AG20443 (cell line): ENCODE data around the gene HM13.
"Not testable (repeated sequence)": the region's sequence is repeated elsewhere in the genome, so short reads cannot be mapped to it uniquely, and the experiment has no call there.

Experiments used
- DNase-seq: peaks from one replicate; pipeline ENCODE4 v3.0.0; 2012; ENCODE audit warnings: low spot score, mixed read lengths

HM13 gene

DNA sequence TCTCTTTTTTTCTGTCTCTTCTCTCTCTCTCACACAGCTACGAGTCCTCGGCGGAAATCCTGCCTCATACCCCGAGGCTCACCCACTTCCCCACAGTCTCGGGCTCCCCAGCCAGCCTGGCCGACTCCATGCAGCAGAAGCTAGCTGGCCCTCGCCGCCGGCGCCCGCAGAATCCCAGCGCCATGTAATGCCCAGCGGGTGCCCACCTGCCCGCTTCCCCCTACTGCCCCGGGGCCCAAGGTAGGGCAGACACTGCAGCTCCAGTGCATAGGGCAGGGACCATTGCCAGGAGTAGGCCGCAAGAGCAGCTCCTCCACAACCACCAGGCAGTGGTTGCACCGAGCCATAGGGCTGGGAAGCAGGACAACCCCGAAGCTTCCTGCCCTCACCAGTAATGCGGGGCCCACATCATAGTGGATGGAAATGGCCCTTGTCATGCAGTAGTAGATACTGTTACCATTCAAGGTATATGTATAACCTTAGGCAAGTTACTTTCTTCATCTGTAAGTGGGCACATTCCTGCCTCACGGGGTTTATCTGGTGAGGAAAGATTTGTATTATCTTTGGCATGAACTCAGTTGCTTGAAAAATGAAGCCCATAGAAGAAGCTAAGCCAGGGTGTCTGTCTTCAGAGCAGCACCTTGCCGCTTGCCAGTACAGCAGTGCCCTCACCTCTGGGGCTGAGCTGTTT, 53.9 kb downstream of the HM13 start:
- no peak for DNase-seq

DNA sequence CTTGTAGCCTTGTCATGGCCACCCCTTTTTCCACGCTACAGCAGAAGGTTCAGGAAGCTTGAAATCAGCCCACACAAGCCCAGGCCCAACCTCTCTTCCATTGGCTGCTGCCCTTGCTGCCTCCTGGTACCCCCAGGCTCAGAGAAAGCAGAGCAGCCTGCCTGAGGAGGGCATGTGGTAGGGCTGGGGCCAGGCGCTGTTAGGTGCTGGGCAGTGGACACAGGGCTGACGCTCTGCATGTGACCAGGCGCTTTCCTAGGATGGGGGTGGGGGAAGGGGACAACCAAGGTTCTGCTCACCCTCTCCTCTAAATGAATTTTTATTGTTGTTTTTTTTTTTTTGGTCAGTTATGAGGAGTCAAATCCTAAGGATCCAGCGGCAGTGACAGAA, 54.5 kb downstream of the HM13 start:
- DNase-seq: no peak

DNA sequence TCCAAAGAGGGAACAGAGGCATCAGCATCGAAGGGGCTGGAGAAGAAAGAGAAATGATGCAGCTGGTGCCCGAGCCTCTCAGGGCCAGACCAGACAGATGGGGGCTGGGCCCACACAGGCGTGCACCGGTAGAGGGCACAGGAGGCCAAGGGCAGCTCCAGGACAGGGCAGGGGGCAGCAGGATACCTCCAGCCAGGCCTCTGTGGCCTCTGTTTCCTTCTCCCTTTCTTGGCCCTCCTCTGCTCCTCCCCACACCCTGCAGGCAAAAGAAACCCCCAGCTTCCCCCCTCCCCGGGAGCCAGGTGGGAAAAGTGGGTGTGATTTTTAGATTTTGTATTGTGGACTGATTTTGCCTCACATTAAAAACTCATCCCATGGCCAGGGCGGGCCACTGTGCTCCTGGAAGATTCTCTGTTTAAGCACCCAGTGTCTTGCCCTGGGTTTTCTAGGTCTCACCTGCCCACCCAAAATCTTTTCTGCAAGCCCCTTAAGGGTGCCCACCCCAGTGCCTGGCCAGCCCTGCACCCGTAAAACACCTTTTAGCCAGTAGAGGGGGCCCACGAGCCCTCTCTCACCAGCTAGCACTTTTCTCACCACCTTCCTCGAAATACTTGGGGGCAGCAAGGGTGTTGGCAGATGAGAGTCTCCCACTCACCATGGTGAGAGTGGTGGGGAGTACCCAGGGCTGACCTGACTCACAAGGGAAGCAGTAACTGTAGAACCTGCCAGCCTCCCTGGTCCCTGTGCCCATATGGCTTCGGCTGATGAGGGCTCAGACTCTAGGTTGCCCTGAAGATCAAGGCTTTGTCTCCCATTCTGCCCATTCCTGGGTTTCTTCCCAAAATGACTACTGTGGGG, 55.1 kb downstream of the HM13 start:
- peak; percentile 50 for DNase-seq

- no peak for DNase-seq
These were observed 55.8 kb downstream of the HM13 start for GRCh38 chr20:31570021-31570463.

DNA sequence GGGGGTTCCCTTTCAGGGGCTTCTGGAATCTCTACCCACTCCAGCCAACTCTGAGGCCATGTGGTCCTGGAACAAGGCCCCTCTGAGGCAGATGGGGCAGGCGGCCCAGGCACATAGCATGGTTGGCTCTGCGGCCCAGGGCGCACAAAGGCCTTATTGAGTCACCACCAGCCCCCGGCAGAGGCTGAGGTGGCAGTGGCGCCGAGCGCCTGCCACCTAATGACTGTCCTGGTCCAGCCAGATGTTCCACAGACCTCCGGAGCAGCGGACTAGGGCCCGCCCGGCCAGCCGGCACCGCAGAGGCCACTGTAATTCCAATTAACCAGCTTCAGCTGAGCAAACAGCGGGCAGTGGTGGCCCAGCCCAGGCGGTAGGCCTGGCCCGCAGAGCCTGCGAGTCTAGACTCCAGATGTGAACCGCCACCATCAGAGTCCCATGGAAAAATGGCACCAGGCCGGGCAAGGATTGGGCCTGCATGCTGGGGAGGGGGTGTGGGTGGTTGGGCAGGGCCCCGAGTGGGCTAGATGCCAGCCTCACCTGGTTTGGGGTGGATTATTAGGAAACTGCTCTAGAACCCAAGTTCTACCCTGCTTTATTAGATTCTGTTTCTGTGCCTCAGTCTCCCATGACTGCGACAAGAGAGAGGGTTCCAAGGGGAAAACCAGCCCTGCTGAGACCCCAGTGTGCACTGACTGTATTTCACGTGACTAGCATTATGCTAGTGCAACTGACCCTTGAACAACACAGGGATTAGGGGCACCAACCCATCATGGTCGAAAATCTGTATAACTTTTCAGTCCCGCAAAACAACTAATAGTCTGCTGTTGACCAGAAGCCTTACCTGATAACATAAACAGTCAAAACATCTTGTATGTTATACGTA, 56.7 kb downstream of the HM13 start:
- DNase-seq: peak; percentile 77

DNA sequence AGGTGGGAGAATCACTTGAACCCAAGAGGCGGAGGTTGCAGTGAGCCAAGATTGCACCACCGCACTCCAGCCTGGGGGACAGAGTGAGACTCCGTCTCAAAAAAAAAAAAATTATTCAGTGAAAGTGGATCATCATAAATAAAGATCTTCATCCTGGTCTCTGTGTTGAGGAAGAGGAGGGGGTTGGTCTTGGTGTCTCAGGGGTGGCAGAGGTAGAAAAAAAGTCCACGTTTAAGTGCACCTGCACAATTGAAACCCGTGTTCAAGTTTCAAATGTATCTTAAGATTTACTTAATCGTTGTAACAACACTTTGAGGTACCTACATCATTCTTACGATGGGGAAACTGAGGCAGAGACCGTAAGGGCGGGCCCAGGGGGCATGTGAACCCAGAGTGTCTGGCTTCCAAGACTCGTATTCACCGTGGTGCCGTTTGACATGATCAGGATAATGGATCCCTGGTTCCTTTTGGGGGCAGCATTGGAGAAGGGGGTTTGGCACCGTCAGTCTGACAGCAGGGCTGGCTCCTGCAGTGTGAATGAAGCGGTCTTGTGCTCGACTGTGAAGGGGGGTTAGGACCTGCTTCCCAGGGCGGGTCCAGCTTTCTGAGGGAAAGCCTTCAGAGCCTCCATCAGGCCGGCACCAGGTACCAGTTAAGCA, 57.9 kb downstream of the HM13 start:
- DNase-seq: no peak

DNA sequence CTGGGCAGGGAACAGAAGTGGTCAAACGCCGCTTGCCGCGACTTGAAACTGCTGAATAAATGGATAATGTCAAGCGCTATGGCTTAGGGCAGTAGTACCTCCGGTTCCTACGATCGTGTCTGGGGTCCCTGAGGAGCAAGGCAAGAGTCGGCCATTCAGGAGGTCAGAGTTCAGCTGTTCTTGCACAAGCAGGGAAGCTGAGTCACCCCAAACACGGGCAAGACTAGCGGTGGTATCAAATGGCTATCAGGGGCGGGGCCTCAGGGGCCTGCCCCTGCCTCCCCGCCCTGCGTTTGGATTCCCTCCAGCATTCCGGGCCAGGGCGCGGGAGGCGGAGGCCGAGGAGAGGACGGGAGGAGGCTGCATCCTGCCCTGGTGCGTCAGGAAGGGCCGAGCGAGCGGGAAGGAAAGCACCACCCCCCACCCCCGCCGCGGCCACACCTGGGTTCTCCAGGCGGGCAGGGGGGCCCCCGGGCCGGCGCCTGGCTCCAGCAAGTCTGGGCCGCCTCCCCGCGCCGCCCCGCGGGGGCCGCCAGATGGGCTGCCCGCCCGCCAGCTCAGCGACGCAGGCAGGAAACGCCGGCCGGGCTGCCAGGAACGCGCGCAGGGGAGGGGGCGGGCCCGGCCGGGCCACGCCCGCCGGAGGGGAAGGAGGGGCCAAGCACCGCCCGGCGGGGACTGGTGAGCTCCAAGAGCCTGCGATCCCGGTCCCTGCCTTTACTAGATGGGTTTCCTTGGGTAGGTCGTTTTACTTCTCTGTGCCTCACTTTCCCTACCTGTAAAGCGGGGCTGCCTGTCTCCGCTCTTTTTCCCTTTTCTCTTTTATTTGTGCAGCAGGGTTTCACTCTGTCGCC, 58.7 kb downstream of the HM13 start:
- peak; percentile 95 for DNase-seq

DNA sequence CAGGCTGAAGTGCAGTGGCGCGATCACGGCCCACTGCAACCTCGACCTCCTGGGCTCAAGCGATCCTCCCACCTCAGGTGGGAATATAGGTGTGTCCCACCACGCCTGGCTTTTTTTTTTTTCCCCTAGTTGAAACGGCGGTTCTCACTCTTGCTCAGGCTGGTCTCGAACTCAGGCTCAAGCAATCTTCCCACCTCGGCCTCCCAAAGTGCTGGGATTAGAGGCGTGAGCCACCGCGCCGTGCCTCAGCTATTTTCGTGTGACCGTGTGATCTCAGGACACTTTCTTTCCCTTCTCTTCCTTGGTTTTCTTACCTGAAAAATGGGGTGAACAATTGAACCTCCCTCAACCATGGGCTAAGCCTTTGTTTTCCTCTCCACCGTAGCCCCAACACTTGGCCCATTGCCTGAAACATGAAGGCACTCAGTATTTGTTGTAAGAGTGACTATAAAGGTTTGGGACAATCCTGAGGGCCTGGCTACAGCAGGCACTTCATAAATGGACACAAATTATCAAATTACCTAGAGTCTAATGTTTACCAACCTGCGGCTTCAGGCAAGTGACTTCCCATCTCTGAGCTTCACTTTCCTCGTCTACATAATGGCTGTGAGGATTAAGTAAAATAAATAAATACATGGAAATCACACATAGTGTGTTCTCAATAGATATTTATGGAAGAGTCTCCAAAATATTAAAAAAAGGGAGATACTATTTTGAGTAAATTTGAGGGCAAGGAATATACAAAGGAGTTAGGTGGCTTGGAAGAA, 59.5 kb downstream of the HM13 start:
- DNase-seq: no peak

DNA sequence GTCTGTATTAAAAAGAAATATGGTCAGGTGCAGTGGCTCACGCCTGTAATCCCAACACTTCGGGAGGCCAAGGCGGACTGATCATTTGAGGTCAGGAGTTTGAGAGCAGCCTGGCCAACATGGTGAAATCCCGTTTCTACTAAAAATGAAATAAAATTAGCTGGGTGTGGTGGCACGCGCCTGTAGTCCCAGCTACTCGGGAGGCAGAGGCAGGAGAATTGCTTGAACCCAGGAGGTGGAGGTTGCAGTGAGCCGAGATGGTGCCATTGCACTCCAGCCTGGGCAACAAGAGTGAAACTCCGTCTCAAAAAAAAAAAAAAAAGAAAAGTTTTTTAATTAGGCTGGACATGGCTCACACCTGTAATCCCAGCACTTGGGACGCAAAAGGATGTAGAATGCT, 60.7 kb downstream of the HM13 start:
- DNase-seq: not testable (repeated sequence)

- DNase-seq: no peak
These were observed 62.5 kb downstream of the HM13 start for GRCh38 chr20:31576751-31577150.

- no peak for DNase-seq
These were observed 63.0 kb downstream of the HM13 start for GRCh38 chr20:31577194-31577593.

GRCh38 chr20:31578448-31579138, 64.4 kb downstream of the HM13 start:
- no peak for DNase-seq

DNA sequence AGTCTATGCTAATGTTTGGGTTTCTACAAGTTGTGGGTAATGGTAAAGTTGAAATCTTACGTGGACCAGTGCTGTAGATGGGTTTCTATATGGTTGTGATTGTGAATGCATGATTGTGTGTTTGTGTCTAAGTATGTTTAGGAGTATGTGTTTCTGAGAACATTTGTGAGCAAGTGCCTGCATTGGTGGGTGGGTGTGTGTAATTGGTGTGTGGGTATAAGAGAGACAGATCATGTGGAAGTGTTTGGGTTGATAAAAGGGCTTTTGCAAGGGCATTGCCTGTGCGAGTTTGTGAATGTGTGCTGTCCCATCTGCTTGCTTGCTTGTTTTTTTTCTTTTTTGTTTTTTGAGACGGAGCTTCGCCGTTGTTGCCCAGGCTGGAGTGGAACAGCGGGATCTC, 65.0 kb downstream of the HM13 start:
- no peak for DNase-seq

DNA sequence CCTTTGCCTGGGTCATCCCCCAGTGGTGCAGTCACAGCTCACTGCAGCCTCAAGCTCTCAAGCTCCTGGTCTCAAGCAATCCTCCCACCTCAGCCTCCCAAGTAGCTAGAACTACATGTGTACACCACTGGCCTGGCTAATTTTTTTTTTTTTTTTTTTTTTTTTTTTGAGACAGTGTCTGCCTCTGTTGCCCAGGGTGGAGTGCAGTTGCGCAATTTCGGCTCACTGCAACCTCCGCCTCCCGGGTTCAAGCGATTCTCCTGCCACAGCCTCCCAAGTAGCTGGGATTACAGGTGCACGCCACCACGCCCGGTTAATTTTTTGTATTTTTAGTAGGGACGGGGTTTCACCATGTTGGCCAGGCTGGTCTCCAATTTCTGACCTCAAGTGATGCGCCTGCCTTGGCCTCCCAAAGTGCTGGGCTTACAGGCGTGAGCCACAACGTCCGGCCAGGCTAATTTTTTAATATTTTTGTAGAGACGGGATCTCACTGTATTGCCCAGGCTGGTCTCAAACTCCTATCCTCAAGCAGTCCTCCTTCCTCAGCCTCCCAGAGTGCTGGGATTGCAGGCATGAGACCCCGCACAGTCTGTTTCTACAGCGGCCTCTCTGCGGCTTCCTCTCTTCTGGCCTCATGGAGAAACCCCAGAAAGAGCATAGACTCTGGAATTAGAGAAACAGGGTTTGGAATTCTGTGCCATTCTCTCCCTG, 65.9 kb downstream of the HM13 start:
- DNase-seq: not testable (repeated sequence)

- DNase-seq: no peak
These were observed 66.5 kb downstream of the HM13 start for GRCh38 chr20:31580706-31581105.

GRCh38 chr20:31581391-31581790, 67.1 kb downstream of the HM13 start:
- DNase-seq: no peak

GRCh38 chr20:31587545-31588389, 73.5 kb downstream of the HM13 start:
- DNase-seq: peak; percentile 61

DNA sequence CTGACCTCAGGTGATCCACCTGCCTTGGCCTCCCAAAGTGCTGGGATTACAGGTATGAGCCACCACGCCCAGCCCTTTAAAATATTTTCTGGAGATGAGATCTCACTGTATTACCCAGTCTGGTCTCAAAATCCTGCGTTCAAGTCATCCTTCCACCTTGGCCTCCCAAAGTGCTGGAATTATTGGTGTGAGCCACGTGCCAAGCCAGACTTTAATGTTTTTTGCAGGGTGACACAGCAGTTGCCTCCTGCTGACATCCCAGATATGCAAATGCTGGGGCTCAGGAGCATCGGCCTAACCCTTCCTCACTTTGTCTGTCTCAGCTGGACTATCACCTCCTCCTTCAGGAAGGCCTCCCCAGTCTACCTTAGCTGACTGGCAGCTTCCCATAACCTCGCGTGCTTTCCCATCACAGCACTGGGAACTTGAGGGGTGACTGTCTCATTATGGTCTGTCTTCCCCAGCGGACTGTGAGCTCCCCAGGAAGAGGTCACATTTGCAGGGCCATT, 76.5 kb downstream of the HM13 start:
- DNase-seq: no peak
